Liver (tissue), 9 donors: ENCODE results near the gene DSCAM. TPM values are rescaled to one million over a fixed set of nuclear protein-coding genes. Genes with fewer than 3 reads are reported as not detected.

ENCODE experiments used
- DNase-seq: peaks from one replicate; pipeline ENCODE4 v3.0.0-alpha.2; 2017; ENCODE audit warnings: low spot score
- H3K27ac ChIP-seq, 2 donors: one replicate each; pipeline ENCODE4 v1.7.0; 2013; ENCODE audit warnings: inconsistent platforms in 2 of 2, low read length in 2 of 2, control low read depth in 1 of 2, low read depth in 1 of 2, mild to moderate bottlenecking in 1 of 2
- H3K27me3 ChIP-seq, 4 donors: one replicate each; pipeline versions ENCODE4 v1.6.1 to v1.7.0; 2013; ENCODE audit warnings: low read length in 3 of 4, inconsistent platforms in 1 of 4, mild to moderate bottlenecking in 1 of 4, moderate library complexity in 1 of 4; ENCODE audit not compliant: control insufficient read depth in 4 of 4, insufficient read depth in 4 of 4
- H3K36me3 ChIP-seq, 4 donors: one replicate each; pipeline versions ENCODE4 v1.6.1 to v1.7.0; 2013; ENCODE audit warnings: low read length in 3 of 4, mild to moderate bottlenecking in 3 of 4, low read depth in 1 of 4, moderate library complexity in 1 of 4; ENCODE audit not compliant: control insufficient read depth in 4 of 4, insufficient read depth in 3 of 4
- H3K4me1 ChIP-seq, 4 donors: one replicate each; pipeline versions ENCODE4 v1.6.1 to v1.7.0; 2013; ENCODE audit warnings: low read length in 3 of 4, mild to moderate bottlenecking in 3 of 4, moderate library complexity in 1 of 4; ENCODE audit not compliant: control insufficient read depth in 4 of 4, insufficient read depth in 4 of 4
- H3K4me3 ChIP-seq, 3 donors: one replicate each; pipeline versions ENCODE4 v1.6.1 to v1.7.0; 2013; ENCODE audit warnings: low read length in 3 of 3, control low read depth in 1 of 3, low read depth in 1 of 3, mild to moderate bottlenecking in 1 of 3
- H3K9ac ChIP-seq, 2 donors: one replicate each; pipeline ENCODE4 v1.7.0; 2013; ENCODE audit warnings: low read length in 2 of 2, mild to moderate bottlenecking in 2 of 2, moderate library complexity in 2 of 2, control low read depth in 1 of 2, low read depth in 1 of 2
- H3K9me3 ChIP-seq, 4 donors: one replicate each; pipeline versions ENCODE4 v1.6.1 to v1.7.0; 2013; ENCODE audit warnings: low read length in 3 of 4; ENCODE audit not compliant: control insufficient read depth in 4 of 4
- FOXA1 ChIP-seq: IDR thresholded peaks from 2 replicates; pipeline ENCODE4 v1.6.1; 2016; ENCODE audit warnings: antibody characterized with exemption
- FOXA2 ChIP-seq: IDR thresholded peaks from 2 replicates; pipeline ENCODE4 v1.6.1; 2016; ENCODE audit warnings: antibody characterized with exemption
- GABPA ChIP-seq, 2 donors: IDR thresholded peaks in 1 of 2; conservative IDR thresholded peaks in 1 of 2; 2 replicates each; pipeline ENCODE4 v1.6.1; 2016; ENCODE audit warnings: antibody characterized with exemption in 2 of 2, mild to moderate bottlenecking in 1 of 2, moderate library complexity in 1 of 2
- HNF4A ChIP-seq, 2 donors: conservative IDR thresholded peaks; 2 replicates each; pipeline ENCODE4 v1.6.1; 2016; ENCODE audit warnings: antibody characterized with exemption in 2 of 2, mild to moderate bottlenecking in 2 of 2
- HNF4G ChIP-seq: IDR thresholded peaks from 2 replicates; pipeline ENCODE4 v1.6.1; 2016; ENCODE audit warnings: antibody characterized with exemption
- JUND ChIP-seq, 2 donors: IDR thresholded peaks; 2 replicates each; pipeline ENCODE4 v1.6.1; 2016; ENCODE audit warnings: antibody characterized with exemption in 2 of 2
- RAD21 ChIP-seq, 2 donors: IDR thresholded peaks; 2 replicates each; pipeline ENCODE4 v1.6.1; 2016; ENCODE audit warnings: antibody characterized with exemption in 2 of 2, mild to moderate bottlenecking in 2 of 2
- RXRA ChIP-seq, 2 donors: IDR thresholded peaks; 2 replicates each; pipeline ENCODE4 v1.6.1; 2017 to 2018; ENCODE audit warnings: antibody characterized with exemption in 2 of 2, mild to moderate bottlenecking in 1 of 2
- SP1 ChIP-seq: IDR thresholded peaks from 2 replicates; pipeline ENCODE4 v1.6.1; 2018; ENCODE audit warnings: antibody characterized with exemption, mild to moderate bottlenecking
- TAF1 ChIP-seq: conservative IDR thresholded peaks from 2 replicates; pipeline ENCODE4 v1.6.1; 2016; ENCODE audit warnings: antibody characterized with exemption, mild to moderate bottlenecking
- YY1 ChIP-seq: IDR thresholded peaks from 2 replicates; pipeline ENCODE4 v1.6.1; 2016; ENCODE audit warnings: antibody characterized with exemption, mild to moderate bottlenecking
- WGBS: extraction: QIAGEN DNeasy Blood & Tissue Kit; methylation state at CpG from one replicate; pipeline ENCODE4 v1.1.7; 2013; 5-methylcytosine and 5-hydroxymethylcytosine counted together
- polyA plus RNA-seq, 2 donors: library from polyadenylated mRNA; stranded (reverse) in 1 of 2; unstranded in 1 of 2; fragments of 200-250 nt in 1 of 2; fragments of >200 nt in 1 of 2; fragmentation: Nextera tagmentation in 1 of 2; extraction: Ambion mirVana in 1 of 2; gene quantifications; one replicate each; pipeline versions ENCODE4 v1.2.1 to v1.2.3, GENCODE V29; 2013 to 2015
- total RNA-seq, 2 donors: library from RNA; depleted of rRNA; stranded (reverse); fragments of >200 nt; gene quantifications; one replicate each; pipeline ENCODE4 v1.2.3, GENCODE V29; 2014
- TF ChIP-seq, protein P1 (sequence below): fragments of 150-350 bp; IDR thresholded peaks from 2 replicates; pipeline ENCODE4 v1.5.1; 2017; ENCODE audit warnings: improper control_type of control experiment, low read depth, low read length; ENCODE audit not compliant: missing input control
- TF ChIP-seq, protein P2 (sequence below): IDR thresholded peaks from 2 replicates; pipeline ENCODE4 v1.6.1; 2016; ENCODE audit warnings: antibody characterized with exemption
- TF ChIP-seq, protein P3 (sequence below): IDR thresholded peaks from 2 replicates; pipeline ENCODE4 v1.6.1; 2016; ENCODE audit warnings: antibody characterized with exemption
- TF ChIP-seq, protein P4 (sequence below): IDR thresholded peaks from 2 replicates; pipeline ENCODE4 v1.6.1; 2016; ENCODE audit warnings: antibody characterized with exemption
- TF ChIP-seq, protein P5 (sequence below): IDR thresholded peaks from 2 replicates; pipeline ENCODE4 v1.6.1; 2016; ENCODE audit warnings: antibody characterized with exemption, mild to moderate bottlenecking
- donor health status: healthy.
- donor health status: healthy.
- donor health status: healthy.
- donor health status: healthy.
- donor health status: healthy.

The DSCAM gene
- total and polyA plus RNA-seq, 4 donors, result 0.02 to 0.23 (median 0.10) TPM

DNA sequence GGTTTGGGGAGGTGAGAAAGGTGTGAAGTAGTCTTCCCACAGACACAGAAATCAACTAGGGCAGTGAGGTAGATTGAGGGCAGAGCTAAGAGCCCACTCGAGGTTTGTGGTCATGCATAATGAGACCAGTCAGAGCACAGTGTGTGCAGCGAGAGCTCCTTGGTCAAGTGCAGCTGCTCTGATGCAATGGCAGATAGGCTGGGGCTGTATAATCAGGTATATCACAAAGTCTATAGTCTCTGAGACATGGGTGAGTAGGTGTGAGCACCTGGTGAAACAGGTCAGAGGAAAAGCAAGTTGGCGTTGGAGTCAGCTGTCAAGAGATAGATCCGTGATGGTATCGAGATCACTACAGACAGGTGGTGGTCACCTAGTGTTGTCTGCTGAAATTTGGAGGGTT is 17.6 kb downstream of the DSCAM start:
- Histone ChIP-seq H3K27me3 (no peaks in the 10 kb centered on the region), H3K27ac (no peak overlapping the region), H3K36me3 (no peaks in the 10 kb centered on the region), H3K9ac (no peak overlapping the region), H3K9me3 (no peaks in the 10 kb centered on the region), H3K4me3 (no peak overlapping the region), H3K4me1 (no peaks in the 10 kb centered on the region)
- TF ChIP-seq GABPA (IDR thresholded peaks at IDR 0.05 in 1 of 2, conservative IDR thresholded peaks at IDR 0.05 in 1 of 2), result no peak
- DNase-seq, result no peak
- WGBS, result 90% methylated on average over 5 of the region's 5 CpGs

DNA sequence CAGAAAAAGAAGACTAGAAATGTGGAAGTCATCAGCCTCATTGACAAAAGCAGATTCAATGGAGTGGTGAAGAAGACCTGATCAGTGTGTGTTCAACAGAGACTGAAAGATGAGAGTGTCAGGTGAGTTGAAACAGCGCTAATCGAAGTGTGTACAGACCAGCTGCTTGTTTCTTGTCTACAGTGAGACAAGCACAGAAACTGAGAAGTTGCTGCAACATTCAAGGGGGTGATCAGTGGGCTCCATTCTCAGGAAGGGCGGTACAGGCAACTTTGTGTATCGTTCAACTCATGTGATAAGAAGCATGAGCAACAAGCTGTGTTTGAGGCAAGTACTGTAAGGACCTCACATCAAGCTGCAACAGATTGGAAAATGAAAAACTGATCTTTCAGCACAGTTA is 19.4 kb downstream of the DSCAM start:
- no peak for TF ChIP-seq SP1
- TF ChIP-seq FOXA1, result no peak
- no peak for TF ChIP-seq RAD21 (IDR thresholded peaks at IDR 0.05)
- TF ChIP-seq HNF4A (conservative IDR thresholded peaks at IDR 0.05), result no peak
- no peak for TF ChIP-seq HNF4G
- TF ChIP-seq YY1, result no peak
- TF ChIP-seq, protein P1, sequence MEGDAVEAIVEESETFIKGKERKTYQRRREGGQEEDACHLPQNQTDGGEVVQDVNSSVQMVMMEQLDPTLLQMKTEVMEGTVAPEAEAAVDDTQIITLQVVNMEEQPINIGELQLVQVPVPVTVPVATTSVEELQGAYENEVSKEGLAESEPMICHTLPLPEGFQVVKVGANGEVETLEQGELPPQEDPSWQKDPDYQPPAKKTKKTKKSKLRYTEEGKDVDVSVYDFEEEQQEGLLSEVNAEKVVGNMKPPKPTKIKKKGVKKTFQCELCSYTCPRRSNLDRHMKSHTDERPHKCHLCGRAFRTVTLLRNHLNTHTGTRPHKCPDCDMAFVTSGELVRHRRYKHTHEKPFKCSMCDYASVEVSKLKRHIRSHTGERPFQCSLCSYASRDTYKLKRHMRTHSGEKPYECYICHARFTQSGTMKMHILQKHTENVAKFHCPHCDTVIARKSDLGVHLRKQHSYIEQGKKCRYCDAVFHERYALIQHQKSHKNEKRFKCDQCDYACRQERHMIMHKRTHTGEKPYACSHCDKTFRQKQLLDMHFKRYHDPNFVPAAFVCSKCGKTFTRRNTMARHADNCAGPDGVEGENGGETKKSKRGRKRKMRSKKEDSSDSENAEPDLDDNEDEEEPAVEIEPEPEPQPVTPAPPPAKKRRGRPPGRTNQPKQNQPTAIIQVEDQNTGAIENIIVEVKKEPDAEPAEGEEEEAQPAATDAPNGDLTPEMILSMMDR, result no peak
- TF ChIP-seq, protein P2, sequence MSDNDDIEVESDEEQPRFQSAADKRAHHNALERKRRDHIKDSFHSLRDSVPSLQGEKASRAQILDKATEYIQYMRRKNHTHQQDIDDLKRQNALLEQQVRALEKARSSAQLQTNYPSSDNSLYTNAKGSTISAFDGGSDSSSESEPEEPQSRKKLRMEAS, result no peak
- TF ChIP-seq, protein P3, sequence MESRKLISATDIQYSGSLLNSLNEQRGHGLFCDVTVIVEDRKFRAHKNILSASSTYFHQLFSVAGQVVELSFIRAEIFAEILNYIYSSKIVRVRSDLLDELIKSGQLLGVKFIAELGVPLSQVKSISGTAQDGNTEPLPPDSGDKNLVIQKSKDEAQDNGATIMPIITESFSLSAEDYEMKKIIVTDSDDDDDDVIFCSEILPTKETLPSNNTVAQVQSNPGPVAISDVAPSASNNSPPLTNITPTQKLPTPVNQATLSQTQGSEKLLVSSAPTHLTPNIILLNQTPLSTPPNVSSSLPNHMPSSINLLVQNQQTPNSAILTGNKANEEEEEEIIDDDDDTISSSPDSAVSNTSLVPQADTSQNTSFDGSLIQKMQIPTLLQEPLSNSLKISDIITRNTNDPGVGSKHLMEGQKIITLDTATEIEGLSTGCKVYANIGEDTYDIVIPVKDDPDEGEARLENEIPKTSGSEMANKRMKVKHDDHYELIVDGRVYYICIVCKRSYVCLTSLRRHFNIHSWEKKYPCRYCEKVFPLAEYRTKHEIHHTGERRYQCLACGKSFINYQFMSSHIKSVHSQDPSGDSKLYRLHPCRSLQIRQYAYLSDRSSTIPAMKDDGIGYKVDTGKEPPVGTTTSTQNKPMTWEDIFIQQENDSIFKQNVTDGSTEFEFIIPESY, result no peak
- no peak for TF ChIP-seq TAF1
- TF ChIP-seq RXRA (IDR thresholded peaks at IDR 0.05), result no peak
- TF ChIP-seq JUND (IDR thresholded peaks at IDR 0.05), result no peak
- TF ChIP-seq, protein P4, sequence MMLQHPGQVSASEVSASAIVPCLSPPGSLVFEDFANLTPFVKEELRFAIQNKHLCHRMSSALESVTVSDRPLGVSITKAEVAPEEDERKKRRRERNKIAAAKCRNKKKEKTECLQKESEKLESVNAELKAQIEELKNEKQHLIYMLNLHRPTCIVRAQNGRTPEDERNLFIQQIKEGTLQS, result no peak
- no peak for TF ChIP-seq FOXA2
- TF ChIP-seq, protein P5, sequence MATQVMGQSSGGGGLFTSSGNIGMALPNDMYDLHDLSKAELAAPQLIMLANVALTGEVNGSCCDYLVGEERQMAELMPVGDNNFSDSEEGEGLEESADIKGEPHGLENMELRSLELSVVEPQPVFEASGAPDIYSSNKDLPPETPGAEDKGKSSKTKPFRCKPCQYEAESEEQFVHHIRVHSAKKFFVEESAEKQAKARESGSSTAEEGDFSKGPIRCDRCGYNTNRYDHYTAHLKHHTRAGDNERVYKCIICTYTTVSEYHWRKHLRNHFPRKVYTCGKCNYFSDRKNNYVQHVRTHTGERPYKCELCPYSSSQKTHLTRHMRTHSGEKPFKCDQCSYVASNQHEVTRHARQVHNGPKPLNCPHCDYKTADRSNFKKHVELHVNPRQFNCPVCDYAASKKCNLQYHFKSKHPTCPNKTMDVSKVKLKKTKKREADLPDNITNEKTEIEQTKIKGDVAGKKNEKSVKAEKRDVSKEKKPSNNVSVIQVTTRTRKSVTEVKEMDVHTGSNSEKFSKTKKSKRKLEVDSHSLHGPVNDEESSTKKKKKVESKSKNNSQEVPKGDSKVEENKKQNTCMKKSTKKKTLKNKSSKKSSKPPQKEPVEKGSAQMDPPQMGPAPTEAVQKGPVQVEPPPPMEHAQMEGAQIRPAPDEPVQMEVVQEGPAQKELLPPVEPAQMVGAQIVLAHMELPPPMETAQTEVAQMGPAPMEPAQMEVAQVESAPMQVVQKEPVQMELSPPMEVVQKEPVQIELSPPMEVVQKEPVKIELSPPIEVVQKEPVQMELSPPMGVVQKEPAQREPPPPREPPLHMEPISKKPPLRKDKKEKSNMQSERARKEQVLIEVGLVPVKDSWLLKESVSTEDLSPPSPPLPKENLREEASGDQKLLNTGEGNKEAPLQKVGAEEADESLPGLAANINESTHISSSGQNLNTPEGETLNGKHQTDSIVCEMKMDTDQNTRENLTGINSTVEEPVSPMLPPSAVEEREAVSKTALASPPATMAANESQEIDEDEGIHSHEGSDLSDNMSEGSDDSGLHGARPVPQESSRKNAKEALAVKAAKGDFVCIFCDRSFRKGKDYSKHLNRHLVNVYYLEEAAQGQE, result no peak
- Histone ChIP-seq H3K27ac (no peak overlapping the region), H3K36me3 (no peaks in the 10 kb centered on the region), H3K4me3 (no peak overlapping the region), H3K27me3 (no peaks in the 10 kb centered on the region), H3K9ac (no peak overlapping the region), H3K4me1 (no peaks in the 10 kb centered on the region), H3K9me3 (no peaks in the 10 kb centered on the region)
- DNase-seq, result no peak
- 84% methylated on average over 4 of the region's 4 CpGs for WGBS
